Natural killer cell (primary cell): ENCODE results near the gene DNAH10. TPM values are rescaled to one million over a fixed set of nuclear protein-coding genes. Genes with fewer than 3 reads are reported as not detected.

Experiments used
- ATAC-seq, 3 donors: fragments of 150-1000 bp in 2 of 3; fragments of 200-7000 bp in 1 of 3; cut with Tn5 transposase; 1 replicate in 1 of 3; 2 replicates in 2 of 3; pipeline ENCODE4 v1.10.0; 2021; ENCODE audit warnings: mild to moderate bottlenecking in 2 of 3, moderate library complexity in 2 of 3
- DNase-seq, 2 donors: peaks; one replicate each; pipeline versions ENCODE4 v3.0.0 to v3.0.0-alpha.2; 2013 to 2021; ENCODE audit warnings: mixed read lengths in 1 of 2
- H3K27ac ChIP-seq: one replicate; pipeline ENCODE4 v1.5.1; 2013; ENCODE audit warnings: mild to moderate bottlenecking, low read length
- H3K27me3 ChIP-seq: one replicate; pipeline ENCODE4 v1.6.1; 2013; ENCODE audit warnings: low read length; ENCODE audit not compliant: control insufficient read depth, insufficient read depth
- H3K36me3 ChIP-seq: one replicate; pipeline ENCODE4 v1.6.1; 2013; ENCODE audit warnings: low read length; ENCODE audit not compliant: control insufficient read depth, insufficient read depth
- H3K4me1 ChIP-seq: one replicate; pipeline ENCODE4 v1.6.1; 2013; ENCODE audit warnings: low read length; ENCODE audit not compliant: control insufficient read depth, insufficient read depth
- H3K4me3 ChIP-seq: one replicate; pipeline ENCODE4 v1.5.1; 2013; ENCODE audit warnings: low read length
- H3K9me3 ChIP-seq: one replicate; pipeline ENCODE4 v1.6.1; 2013; ENCODE audit warnings: low read length; ENCODE audit not compliant: control insufficient read depth, insufficient read depth
- H3K27ac Mint-ChIP-seq, 2 donors: one replicate each; pipeline ENCODE4 v1.8.0; 2022; ENCODE audit warnings: mild to moderate bottlenecking in 2 of 2, mixed read lengths in 2 of 2, moderate library complexity in 1 of 2
- H3K27me3 Mint-ChIP-seq, 2 donors: one replicate each; pipeline ENCODE4 v1.8.0; 2022; ENCODE audit warnings: low read depth in 2 of 2, mixed read lengths in 2 of 2
- H3K36me3 Mint-ChIP-seq: one replicate; pipeline ENCODE4 v1.8.0; 2022; ENCODE audit warnings: mixed read lengths
- H3K4me1 Mint-ChIP-seq, 2 donors: one replicate each; pipeline ENCODE4 v1.8.0; 2022; ENCODE audit warnings: mixed read lengths in 2 of 2
- H3K4me3 Mint-ChIP-seq: one replicate; pipeline ENCODE4 v1.8.0; 2022; ENCODE audit warnings: mild to moderate bottlenecking, moderate library complexity, mixed read lengths
- H3K9me3 Mint-ChIP-seq, 2 donors: one replicate each; pipeline ENCODE4 v1.8.0; 2022; ENCODE audit warnings: mixed read lengths in 2 of 2
- WGBS: methylation state at CpG from one replicate; pipeline ENCODE4 v1.1.7; 2013; ENCODE audit warnings: missing lambda C conversion rate; ENCODE audit not compliant: insufficient coverage; 5-methylcytosine and 5-hydroxymethylcytosine counted together
- intact Hi-C: fragments of 100-400 bp; cut with micrococcal nuclease; formaldehyde crosslinking; loops from one replicate; pipeline ENCODE4 v1.14.2; 2022
- total RNA-seq, 4 donors: library from RNA; stranded (reverse); fragments of 120-200 nt in 1 of 4; gene quantifications; one replicate each; pipeline versions ENCODE4 v1.2.3 to v1.2.4, GENCODE V29; 2013 to 2022
- TF ChIP-seq, protein P1 (sequence below): fragments of 200-600 bp; IDR thresholded peaks from one replicate; pipeline ENCODE4 v1.8.0; 2022; ENCODE audit warnings: antibody characterized with exemption

The DNAH10 gene
- total RNA-seq, 3 donors from 2014 or later (not counting 1 experiment from before 2014, with no cell fraction given), result 0.43 to 1.7 (median 0.94) TPM

DNA sequence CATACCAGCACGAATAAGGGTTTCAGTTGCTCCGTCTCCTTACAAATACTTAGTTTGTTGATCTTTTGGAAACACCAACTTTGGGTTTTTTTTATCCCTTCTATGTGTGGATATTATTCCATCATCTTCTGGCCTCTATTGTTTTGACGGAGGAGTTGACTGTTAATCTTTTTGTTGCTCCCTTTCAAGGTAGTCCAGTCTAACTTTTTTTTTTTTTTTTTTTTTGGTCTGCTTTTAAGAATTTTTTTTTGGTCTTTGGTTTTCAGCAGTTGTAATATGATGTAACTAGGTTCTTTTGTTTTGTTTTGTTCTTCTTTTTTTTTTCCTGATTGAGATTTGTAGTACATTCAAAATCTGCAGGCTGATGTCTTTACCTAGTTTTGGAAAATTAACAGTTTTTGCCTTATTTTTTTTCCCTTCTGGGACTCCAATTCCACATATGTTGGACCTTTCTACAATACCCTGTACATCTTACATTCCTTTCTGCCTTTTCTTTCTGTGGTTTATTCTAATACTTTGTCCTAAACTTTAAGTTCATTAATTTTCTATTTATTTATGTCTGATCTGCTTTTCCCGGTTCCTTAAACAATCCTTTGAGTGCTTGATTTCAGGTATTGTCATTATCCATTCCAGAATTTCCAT is 54.9 kb downstream of the DNAH10 start:
- no peaks in the 10 kb centered on the region for H3K4me1 Mint-ChIP-seq

DNA sequence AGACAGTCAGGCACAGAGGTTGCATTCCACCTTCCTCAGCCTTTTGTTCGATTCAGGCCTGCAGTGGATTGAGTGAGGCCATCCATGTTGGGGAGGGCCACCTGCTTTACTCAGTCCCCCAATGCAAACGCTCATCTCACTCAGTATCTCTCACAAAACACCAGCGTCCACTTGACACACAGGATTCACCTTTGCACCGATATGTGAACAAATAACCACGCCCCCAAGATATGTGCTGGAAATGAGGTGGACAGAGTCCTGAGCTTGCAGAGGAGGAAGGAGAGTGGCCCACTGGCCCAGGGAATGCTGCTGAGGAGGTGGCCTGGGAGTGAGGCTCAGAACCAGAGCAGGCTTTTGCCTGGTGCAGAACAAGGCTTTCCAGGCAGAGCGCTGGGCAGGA is 60.7 kb downstream of the DNAH10 start:
- no peak overlapping the region for H3K27ac ChIP-seq
- Mint-ChIP-seq H3K4me1 (no peaks in the 10 kb centered on the region), H3K27me3 (peaks cover 21 to 23% of the 10 kb centered on the region in 2 donors), H3K9me3 (no peaks in the 10 kb centered on the region), H3K27ac (no peak overlapping the region), H3K4me3 (no peak overlapping the region), H3K36me3 (no peaks in the 10 kb centered on the region)
- H3K27me3 ChIP-seq, result no peaks in the 10 kb centered on the region
- H3K4me1 ChIP-seq, result no peaks in the 10 kb centered on the region
- intact Hi-C loops, result no loop called here
- H3K4me3 ChIP-seq, result no peak overlapping the region
- H3K36me3 ChIP-seq, result no peaks in the 10 kb centered on the region
- TF ChIP-seq, protein P1, sequence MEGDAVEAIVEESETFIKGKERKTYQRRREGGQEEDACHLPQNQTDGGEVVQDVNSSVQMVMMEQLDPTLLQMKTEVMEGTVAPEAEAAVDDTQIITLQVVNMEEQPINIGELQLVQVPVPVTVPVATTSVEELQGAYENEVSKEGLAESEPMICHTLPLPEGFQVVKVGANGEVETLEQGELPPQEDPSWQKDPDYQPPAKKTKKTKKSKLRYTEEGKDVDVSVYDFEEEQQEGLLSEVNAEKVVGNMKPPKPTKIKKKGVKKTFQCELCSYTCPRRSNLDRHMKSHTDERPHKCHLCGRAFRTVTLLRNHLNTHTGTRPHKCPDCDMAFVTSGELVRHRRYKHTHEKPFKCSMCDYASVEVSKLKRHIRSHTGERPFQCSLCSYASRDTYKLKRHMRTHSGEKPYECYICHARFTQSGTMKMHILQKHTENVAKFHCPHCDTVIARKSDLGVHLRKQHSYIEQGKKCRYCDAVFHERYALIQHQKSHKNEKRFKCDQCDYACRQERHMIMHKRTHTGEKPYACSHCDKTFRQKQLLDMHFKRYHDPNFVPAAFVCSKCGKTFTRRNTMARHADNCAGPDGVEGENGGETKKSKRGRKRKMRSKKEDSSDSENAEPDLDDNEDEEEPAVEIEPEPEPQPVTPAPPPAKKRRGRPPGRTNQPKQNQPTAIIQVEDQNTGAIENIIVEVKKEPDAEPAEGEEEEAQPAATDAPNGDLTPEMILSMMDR, result no peak
- no peaks in the 10 kb centered on the region for H3K9me3 ChIP-seq
- ATAC-seq (no peak), DNase-seq (no peak)
- WGBS, result 89% methylated on average over 5 of the region's 6 CpGs

More for the DNA sequence above, 54.9 kb downstream of the DNAH10 start:
- no peak overlapping the region for H3K4me3 Mint-ChIP-seq
- Histone ChIP-seq H3K36me3 (no peaks in the 10 kb centered on the region), H3K27me3 (no peaks in the 10 kb centered on the region), H3K9me3 (peaks cover 4% of the 10 kb centered on the region), H3K4me1 (no peaks in the 10 kb centered on the region), H3K4me3 (no peak overlapping the region), H3K27ac (no peak overlapping the region)
- H3K36me3 Mint-ChIP-seq, result peaks cover 10% of the 10 kb centered on the region
- no peak for ATAC-seq
- TF ChIP-seq, protein P1, result no peak
- H3K9me3 Mint-ChIP-seq, result peaks cover 2 to 7% of the 10 kb centered on the region in 2 donors
- H3K27me3 Mint-ChIP-seq, result peaks cover 8 to 12% of the 10 kb centered on the region in 2 donors
- DNase-seq, result no peak
- H3K27ac Mint-ChIP-seq, result no peak overlapping the region
- WGBS, result 100% methylated on average over 3 of the region's 4 CpGs
- intact Hi-C loops, result no loop called here

DNA sequence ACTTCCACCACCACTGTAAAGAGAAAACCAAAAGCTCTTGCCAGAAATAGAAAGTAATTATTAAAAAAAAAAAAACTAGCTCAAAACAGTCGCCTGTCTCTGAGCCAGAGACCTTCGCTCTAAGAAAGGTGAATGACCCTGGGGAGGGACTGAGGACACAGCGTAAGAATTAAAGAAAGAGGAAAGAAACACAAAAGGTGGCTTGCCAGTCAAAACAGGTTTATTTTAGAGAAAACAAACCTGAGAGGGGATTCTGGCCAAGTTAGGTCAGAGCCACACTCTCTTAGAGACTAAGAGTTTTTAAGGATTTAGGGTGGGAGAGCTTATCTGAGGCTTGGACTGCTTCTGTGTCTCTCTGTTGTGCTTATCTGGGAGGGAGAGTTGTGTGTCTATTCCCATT is 66.0 kb downstream of the DNAH10 start:
- WGBS, result 90% methylated on average over 3 of the region's 3 CpGs
- ATAC-seq, result no peak
- TF ChIP-seq, protein P1, result no peak

More for the DNA sequence above, 66.0 kb downstream of the DNAH10 start:
- Mint-ChIP-seq H3K9me3 (no peaks in the 10 kb centered on the region), H3K4me1 (no peaks in the 10 kb centered on the region), H3K36me3 (no peaks in the 10 kb centered on the region), H3K27ac (no peak overlapping the region), H3K4me3 (no peak overlapping the region), H3K27me3 (peaks cover 10 to 13% of the 10 kb centered on the region in 2 donors)
- H3K9me3 ChIP-seq, result no peaks in the 10 kb centered on the region
- H3K4me1 ChIP-seq, result no peaks in the 10 kb centered on the region
- H3K4me3 ChIP-seq, result no peak overlapping the region
- no peak for DNase-seq
- no peak overlapping the region for H3K27ac ChIP-seq
- intact Hi-C loops, result no loop called here
- no peaks in the 10 kb centered on the region for H3K36me3 ChIP-seq
- no peaks in the 10 kb centered on the region for H3K27me3 ChIP-seq
